PC-9 (cell line): ENCODE measurements around the gene CALN1. TPM values are rescaled to one million over a fixed set of nuclear protein-coding genes. Genes with fewer than 3 reads are reported as not detected.

ENCODE experiments used
- BruUV-seq: library from RNA; stranded (reverse); fragments of 400-500 nt; replicated peaks from 2 replicates; lab custom pipeline; 2021; lab: Mats Ljungman, UMichigan
- CTCF ChIA-PET: fragments of 300-600 bp; sonication (Branson Sonifier 250); formaldehyde crosslinking; loops from one replicate; lab custom pipeline; 2022; ENCODE audit warnings: antibody characterized with exemption; lab: Charles Lee
- POLR2A ChIA-PET: fragments of 300-600 bp; sonication (Branson Sonifier 250); formaldehyde crosslinking; loops from one replicate; lab custom pipeline; 2022; ENCODE audit warnings: antibody characterized with exemption; ENCODE audit not compliant: unreplicated experiment; lab: Charles Lee
- DNase-seq, 2 experiments: peaks; one replicate each; pipeline versions ENCODE4 v3.0.0 to v3.0.0-alpha.2; 2015 to 2022; ENCODE audit warnings: mixed read lengths in 1 of 2
- H2AFZ ChIP-seq: fragments of 200-600 bp; sonication (generic); 2 replicates; pipeline ENCODE4 v1.8.1; 2017; ENCODE audit warnings: antibody characterized with exemption
- H3F3A ChIP-seq: fragments of 200-600 bp; sonication (generic); 2 replicates; pipeline ENCODE4 v1.8.1; 2017; ENCODE audit warnings: antibody characterized with exemption, mild to moderate bottlenecking, low read depth; ENCODE audit not compliant: insufficient read depth
- H3K27ac ChIP-seq: fragments of 200-600 bp; sonication (generic); 2 replicates; pipeline ENCODE4 v1.6.1; 2016; ENCODE audit warnings: mixed run types
- H3K27me3 ChIP-seq: fragments of 200-600 bp; sonication (generic); 2 replicates; pipeline ENCODE4 v1.6.1; 2016; ENCODE audit warnings: low read depth, mixed run types; ENCODE audit not compliant: insufficient read depth
- H3K36me3 ChIP-seq: fragments of 200-600 bp; sonication (generic); 2 replicates; pipeline ENCODE4 v1.6.1; 2016; ENCODE audit warnings: low read depth, mixed run types
- H3K4me1 ChIP-seq: fragments of 200-600 bp; sonication (generic); replicated peaks from 2 replicates; pipeline ENCODE4 v1.6.1; 2016; ENCODE audit warnings: mixed run types; ENCODE audit not compliant: insufficient read depth
- H3K4me2 ChIP-seq: fragments of 200-600 bp; sonication (generic); 2 replicates; pipeline ENCODE4 v1.6.1; 2017; ENCODE audit warnings: mixed run types
- H3K4me3 ChIP-seq: fragments of 200-600 bp; sonication (generic); 2 replicates; pipeline ENCODE4 v1.6.1; 2016; ENCODE audit warnings: mixed run types
- H3K79me2 ChIP-seq: fragments of 200-600 bp; sonication (generic); 2 replicates; pipeline ENCODE4 v1.6.1; 2017; ENCODE audit warnings: low read depth, mixed run types
- H3K9me2 ChIP-seq: fragments of 200-600 bp; sonication (generic); 2 replicates; pipeline ENCODE4 v1.8.1; 2017; ENCODE audit warnings: mild to moderate bottlenecking; ENCODE audit not compliant: insufficient read depth
- H3K9me3 ChIP-seq: fragments of 200-600 bp; sonication (generic); 2 replicates; pipeline ENCODE4 v1.8.1; 2016; ENCODE audit warnings: low read depth; ENCODE audit not compliant: insufficient read depth
- H4K20me1 ChIP-seq: fragments of 200-600 bp; sonication (generic); 2 replicates; pipeline ENCODE4 v1.8.1; 2017; ENCODE audit not compliant: insufficient read depth
- EZH2 ChIP-seq: fragments of 200-600 bp; sonication (generic); IDR thresholded peaks from 2 replicates; pipeline ENCODE4 v1.8.0; 2017; ENCODE audit warnings: antibody characterized with exemption, low read depth
- intact Hi-C: fragments of 100-400 bp; cut with micrococcal nuclease; formaldehyde crosslinking; loops from one replicate; pipeline ENCODE4 v1.10.0; 2022; ENCODE audit not compliant: unreplicated experiment
- total RNA-seq: library from RNA; stranded (reverse); gene quantifications from 2 replicates; pipeline ENCODE4 v1.2.3, GENCODE V29; 2021
- TF ChIP-seq, protein P1 (sequence below): fragments of 200-600 bp; sonication (generic); conservative IDR thresholded peaks from 2 replicates; pipeline ENCODE4 v1.6.1; 2017; ENCODE audit warnings: mixed run types, antibody characterized with exemption, mild to moderate bottlenecking, moderate library complexity

CALN1 gene
- total RNA-seq, 1 experiment from 2014 or later = not detected

GRCh38 chr7:72196176-72196575 lies 216.0 kb downstream of the CALN1 start:
- H3K36me3 ChIP-seq = no peaks in the 10 kb centered on the region
- H3K4me1 ChIP-seq = no peaks in the 10 kb centered on the region
- no peak overlapping the region for H3K4me3 ChIP-seq
- BruUV-seq = no TSS peak
- no peak for DNase-seq
- TF ChIP-seq EZH2 = no peak
- TF ChIP-seq, protein P1, sequence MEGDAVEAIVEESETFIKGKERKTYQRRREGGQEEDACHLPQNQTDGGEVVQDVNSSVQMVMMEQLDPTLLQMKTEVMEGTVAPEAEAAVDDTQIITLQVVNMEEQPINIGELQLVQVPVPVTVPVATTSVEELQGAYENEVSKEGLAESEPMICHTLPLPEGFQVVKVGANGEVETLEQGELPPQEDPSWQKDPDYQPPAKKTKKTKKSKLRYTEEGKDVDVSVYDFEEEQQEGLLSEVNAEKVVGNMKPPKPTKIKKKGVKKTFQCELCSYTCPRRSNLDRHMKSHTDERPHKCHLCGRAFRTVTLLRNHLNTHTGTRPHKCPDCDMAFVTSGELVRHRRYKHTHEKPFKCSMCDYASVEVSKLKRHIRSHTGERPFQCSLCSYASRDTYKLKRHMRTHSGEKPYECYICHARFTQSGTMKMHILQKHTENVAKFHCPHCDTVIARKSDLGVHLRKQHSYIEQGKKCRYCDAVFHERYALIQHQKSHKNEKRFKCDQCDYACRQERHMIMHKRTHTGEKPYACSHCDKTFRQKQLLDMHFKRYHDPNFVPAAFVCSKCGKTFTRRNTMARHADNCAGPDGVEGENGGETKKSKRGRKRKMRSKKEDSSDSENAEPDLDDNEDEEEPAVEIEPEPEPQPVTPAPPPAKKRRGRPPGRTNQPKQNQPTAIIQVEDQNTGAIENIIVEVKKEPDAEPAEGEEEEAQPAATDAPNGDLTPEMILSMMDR = no peak
- H3K9me2 ChIP-seq = no peaks in the 10 kb centered on the region
- CTCF ChIA-PET = no interaction called here
- intact Hi-C loops = no loop called here
- H2AFZ ChIP-seq = no peak overlapping the region
- no peaks in the 10 kb centered on the region for H3K9me3 ChIP-seq
- H3K79me2 ChIP-seq = no peaks in the 10 kb centered on the region
- POLR2A ChIA-PET = interaction anchor here (0.6 kb wide), 1 partner anchor 288 kb away, joined by 4 read pairs; no protein-coding TSS in a partner anchor
- no peaks in the 10 kb centered on the region for H4K20me1 ChIP-seq
- H3K4me2 ChIP-seq = no peak overlapping the region
- H3K27me3 ChIP-seq = peaks cover 26% of the 10 kb centered on the region; the same call in 1 of the 2 replicates
- H3F3A ChIP-seq = no peaks in the 10 kb centered on the region
- no peak overlapping the region for H3K27ac ChIP-seq

DNA sequence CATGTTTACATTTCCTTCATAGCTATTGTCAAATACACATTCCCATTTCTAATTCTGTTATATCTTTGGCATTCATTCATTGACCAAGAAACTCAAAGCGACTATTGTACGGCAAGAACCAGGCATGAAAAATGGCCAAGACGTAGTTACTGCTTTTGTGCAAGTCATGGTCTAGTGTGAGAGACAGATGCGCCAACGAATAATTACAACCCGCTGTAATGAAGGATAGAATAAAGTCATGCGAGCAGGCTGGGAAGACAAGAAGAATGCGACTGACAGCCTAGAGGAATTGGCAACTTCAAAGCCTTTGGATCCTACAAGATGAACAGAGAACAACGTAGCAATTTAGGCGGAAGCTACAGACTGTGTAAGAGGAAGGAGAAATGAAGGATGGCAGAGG lies 221.2 kb downstream of the CALN1 start:
- no peak for DNase-seq
- no peak for TF ChIP-seq EZH2
- TF ChIP-seq, protein P1 = no peak
- Histone ChIP-seq H3K79me2 (no peaks in the 10 kb centered on the region), H3F3A (no peaks in the 10 kb centered on the region), H3K4me3 (no peak overlapping the region), H3K4me2 (no peak overlapping the region), H3K9me3 (no peaks in the 10 kb centered on the region), H4K20me1 (no peaks in the 10 kb centered on the region), H3K27me3 (peaks cover 44% of the 10 kb centered on the region; the same call in 1 of the 2 replicates), H3K36me3 (no peaks in the 10 kb centered on the region), H2AFZ (no peak overlapping the region), H3K9me2 (no peaks in the 10 kb centered on the region), H3K27ac (no peak overlapping the region), H3K4me1 (no peaks in the 10 kb centered on the region)
- CTCF ChIA-PET = no interaction called here
- POLR2A ChIA-PET = no interaction called here
- intact Hi-C loops = no loop called here
- BruUV-seq = no TSS peak

DNA sequence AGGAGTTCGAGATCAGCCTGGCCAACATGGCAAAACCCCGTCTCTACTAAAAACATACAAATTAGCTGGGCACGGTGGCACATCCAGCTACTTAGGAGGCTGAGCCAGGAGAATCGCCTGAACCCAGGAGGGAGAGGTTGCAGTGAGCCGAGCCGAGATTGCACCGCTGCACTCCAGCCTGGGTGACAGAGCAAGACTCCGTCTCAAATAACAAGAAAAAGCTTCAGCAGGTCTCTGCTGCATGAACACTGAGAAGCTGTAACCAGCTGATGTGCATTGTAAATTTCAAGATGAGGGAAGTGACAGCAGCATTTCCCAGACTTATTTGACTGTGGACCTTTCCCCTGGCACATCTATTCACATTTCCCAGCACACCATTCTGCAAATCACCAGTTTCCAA lies 222.0 kb downstream of the CALN1 start:
- Histone ChIP-seq H3K9me3 (no peaks in the 10 kb centered on the region), H3K27me3 (peaks cover 36% of the 10 kb centered on the region; the same call in 1 of the 2 replicates), H2AFZ (no peak overlapping the region), H3K4me1 (no peaks in the 10 kb centered on the region), H3K79me2 (no peaks in the 10 kb centered on the region), H3K36me3 (no peaks in the 10 kb centered on the region), H3F3A (no peaks in the 10 kb centered on the region), H4K20me1 (no peaks in the 10 kb centered on the region), H3K4me2 (no peak overlapping the region), H3K9me2 (no peaks in the 10 kb centered on the region), H3K27ac (no peak overlapping the region), H3K4me3 (no peak overlapping the region)
- intact Hi-C loops = no loop called here
- CTCF ChIA-PET = no interaction called here
- no TSS peak for BruUV-seq
- POLR2A ChIA-PET = no interaction called here
- no peak for DNase-seq
- TF ChIP-seq, protein P1 = no peak
- TF ChIP-seq EZH2 = no peak
